Stimulated activated CD4-positive, alpha-beta T cell treated with anti-CD3 and anti-CD28 coated beads, Interleukin-4, amount 100 ng/mL, for 24 hours (primary cell): Measurements from ENCODE around the gene CXorf58.

Experiments used
- DNase-seq: peaks from one replicate; pipeline ENCODE4 v3.0.0-alpha.2; 2020

CXorf58 gene

DNA sequence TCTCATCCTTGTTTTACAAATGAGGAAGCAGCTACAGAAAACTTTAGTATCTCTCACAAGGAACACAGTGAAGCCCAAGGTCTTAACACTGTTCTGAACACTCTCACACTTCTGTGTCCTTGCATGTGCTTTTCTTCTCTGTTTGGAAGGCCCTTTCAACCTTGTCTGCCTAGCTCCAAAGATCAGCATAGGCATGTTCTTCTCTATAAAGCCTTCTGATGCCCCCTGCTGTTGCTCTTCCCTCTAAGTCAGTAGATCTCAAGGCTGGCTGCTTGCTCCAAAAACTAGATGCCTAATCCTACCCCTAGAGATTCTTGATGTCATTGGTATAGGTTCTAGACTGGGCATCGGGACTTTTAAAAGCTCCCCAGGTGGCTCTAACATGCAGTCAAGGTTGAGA, 6.0 kb upstream of the CXorf58 start:
- peak; percentile 35 for DNase-seq

- DNase-seq, result no peak
Observed at GRCh38 chrX:23902419-23902818, 5.4 kb upstream of the CXorf58 start.

GRCh38 chrX:23904096-23904495, 3.7 kb upstream of the CXorf58 start:
- no peak for DNase-seq

GRCh38 chrX:23907111-23907497, 702 bp upstream of the CXorf58 start:
- DNase-seq, result no peak

DNA sequence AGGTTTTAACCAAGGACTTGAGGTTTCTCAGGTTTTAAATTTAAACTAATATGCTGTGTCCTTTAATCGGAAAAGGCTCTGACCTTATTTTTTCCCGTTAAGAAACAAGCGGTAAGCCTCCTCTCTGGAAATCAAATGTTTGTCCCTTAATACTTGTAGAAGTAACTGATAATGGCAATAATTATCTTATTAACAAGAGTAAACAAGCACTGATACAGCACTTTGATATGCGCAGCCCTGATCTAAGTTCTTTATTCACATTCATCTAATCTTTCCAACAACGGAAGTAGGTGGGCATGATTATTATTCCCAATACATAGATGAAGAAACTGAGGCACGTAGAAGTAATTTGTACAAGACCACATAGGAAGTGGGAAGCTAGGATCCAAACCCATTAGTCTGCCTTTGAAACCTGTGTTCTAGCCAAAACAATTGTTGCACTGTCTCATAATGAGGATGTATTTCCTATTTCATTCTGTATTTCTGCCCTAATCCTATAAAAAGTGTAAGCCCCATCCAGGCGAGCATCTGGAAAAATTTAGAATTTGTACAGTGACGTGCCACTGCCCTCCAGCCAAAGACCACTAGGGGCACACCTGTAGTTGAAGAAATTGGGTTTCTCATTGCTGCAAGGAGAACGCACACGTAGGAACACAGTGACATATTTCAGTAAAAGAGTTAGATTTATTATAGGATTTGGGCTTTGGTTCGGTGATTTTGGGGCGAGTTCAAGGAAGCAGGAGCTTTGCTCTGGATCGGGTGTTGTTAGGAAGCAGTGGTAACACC, 606 bp downstream of the CXorf58 start:
- DNase-seq, result no peak

GRCh38 chrX:23911126-23911835, 3.5 kb downstream of the CXorf58 start:
- DNase-seq, result no peak

GRCh38 chrX:23919148-23919547, 11.3 kb downstream of the CXorf58 start:
- no peak for DNase-seq

DNA sequence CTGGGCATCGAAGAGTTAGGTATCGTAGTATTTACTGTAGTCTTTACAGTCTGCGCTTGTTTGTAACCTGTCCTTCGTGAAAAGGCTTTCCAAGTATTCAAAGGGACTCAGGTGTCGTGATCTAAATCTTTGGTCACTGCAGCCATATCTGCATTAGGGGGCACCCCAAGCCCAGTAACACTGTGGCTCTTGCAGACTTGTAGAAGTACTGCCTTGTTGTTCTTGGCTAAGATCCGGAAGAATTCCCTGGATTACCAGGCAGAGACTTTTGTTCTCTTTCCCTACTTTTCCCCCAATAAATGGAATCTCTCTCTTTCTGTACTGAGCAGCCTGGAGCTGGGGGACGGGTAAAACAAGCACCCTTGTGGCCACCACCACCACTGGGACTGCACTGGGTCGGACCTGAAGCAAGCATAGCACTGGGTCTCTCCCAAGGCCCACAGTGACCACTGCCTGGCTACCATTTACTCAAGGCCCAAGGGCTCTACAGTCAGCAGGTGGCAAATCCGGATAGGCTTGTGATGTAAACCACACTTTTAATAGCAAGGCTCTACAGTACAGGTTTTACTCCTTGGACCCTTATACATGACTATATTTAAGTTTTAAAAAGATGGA, 12.0 kb downstream of the CXorf58 start:
- DNase-seq, result no peak

- no peak for DNase-seq
Observed at GRCh38 chrX:23926015-23926414, 18.2 kb downstream of the CXorf58 start.

- no peak for DNase-seq
Observed at GRCh38 chrX:23930894-23931604, 23.2 kb downstream of the CXorf58 start.

- DNase-seq, result no peak
Observed at GRCh38 chrX:23932046-23932445, 24.2 kb downstream of the CXorf58 start.

- no peak for DNase-seq
Observed at GRCh38 chrX:23935106-23935505, 27.3 kb downstream of the CXorf58 start.

GRCh38 chrX:23936180-23936579, 28.4 kb downstream of the CXorf58 start:
- DNase-seq, result no peak

GRCh38 chrX:23937100-23937499, 29.3 kb downstream of the CXorf58 start:
- no peak for DNase-seq

GRCh38 chrX:23938690-23939089, 30.9 kb downstream of the CXorf58 start:
- DNase-seq, result no peak

GRCh38 chrX:23939203-23939602, 31.4 kb downstream of the CXorf58 start:
- no peak for DNase-seq

DNA sequence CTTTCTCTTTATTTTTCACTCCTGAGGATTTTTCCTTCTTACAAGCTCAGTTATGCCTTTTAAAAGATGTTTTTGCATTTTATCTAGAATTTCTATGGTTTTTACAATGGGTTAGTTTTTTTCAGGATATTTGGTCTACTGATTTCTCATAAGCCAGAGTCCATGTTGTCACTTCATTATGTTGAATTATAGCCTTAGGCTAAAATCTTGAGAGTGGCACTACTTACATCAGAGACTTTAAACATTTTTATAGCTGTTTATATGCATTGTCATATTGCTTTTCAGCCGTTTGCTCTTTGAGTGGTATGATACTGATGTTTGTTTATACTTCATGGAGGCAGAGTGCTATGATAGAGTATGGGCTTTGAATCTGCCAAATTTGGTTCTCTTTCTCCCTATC, 36.4 kb downstream of the CXorf58 start:
- no peak for DNase-seq

- DNase-seq, result no peak
Observed at GRCh38 chrX:23945206-23945605, 37.4 kb downstream of the CXorf58 start.

DNA sequence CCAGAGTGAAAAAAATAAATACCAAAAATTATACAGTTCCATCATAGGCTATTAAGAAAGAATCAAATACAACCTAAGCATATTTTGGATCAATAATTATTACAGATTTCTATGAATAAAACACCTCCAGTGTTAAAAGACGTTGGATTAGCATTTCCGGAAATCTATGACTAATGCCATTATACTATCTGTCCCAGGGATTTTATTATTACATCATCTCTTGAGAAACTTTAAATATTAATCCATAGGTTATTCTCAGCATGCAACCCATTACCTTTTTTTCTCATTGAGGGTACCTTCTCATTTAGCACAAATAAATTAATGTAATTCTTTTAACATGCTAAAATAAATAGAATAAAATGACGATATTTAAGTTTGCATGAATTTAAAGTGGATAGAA, 44.6 kb downstream of the CXorf58 start:
- DNase-seq, result no peak

DNA sequence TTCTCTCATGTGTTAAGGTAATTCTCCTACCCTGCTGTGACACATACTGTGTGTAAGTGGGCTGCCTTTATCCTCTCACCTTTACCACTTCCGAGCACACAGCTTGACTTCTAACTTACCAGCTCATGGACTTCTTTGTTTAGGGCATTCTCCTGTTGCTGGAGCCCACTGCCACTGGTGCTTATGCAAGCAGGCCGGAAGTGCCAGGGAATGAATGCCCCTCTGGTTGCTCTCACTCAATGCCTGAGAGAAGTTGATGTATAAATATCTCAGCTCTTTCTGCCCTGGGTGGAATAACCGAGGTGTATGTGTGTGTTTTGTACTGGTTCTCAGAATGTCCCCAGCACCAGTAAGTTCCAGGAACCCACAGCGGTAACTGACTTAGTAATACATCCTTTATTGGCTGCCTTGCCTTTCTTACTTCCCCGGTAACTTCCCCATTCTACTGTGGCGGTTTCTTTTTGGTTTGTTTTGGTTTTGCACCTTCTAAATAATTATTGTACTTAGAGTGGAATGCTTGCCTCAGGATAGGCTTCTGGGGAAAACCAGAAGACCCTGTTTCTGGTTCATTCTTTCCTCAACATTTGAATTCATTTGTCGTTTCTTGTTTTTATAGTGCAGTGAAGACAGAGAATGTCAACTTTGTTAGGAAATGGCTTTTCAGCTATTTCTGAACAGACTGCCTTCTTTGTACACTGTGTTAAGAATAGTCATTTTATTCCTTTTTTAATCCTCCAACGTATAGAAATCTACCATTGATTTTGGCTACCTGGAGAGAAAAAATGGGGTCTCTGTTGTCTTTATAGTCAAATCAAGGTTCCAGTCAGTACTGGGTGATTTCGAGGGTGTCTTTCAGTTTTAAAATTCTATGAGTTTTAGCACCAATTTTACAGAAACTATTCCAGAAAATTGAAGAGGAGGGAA, 45.4 kb downstream of the CXorf58 start:
- DNase-seq, result peak; percentile 33

GRCh38 chrX:23953908-23954269, 46.1 kb downstream of the CXorf58 start:
- DNase-seq, result no peak

DNA sequence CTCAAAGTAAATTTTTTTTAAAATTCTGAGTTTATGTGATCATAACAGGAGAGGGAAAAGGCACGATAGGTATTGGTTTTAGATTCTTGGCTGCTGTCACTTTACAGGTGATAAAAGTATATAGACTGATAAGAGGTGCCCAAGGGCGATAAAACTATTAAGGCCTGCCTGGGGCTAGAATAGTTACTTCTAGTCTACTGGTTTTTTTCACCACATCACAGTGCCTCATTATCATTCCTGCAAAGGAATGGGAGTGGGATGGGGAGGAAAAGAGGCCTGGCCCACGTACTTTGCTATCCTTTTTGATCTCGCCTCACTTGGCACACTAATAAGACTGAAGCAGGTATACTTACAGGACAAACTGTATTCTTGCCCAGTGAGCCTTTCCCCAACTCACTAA, 46.6 kb downstream of the CXorf58 start:
- DNase-seq, result no peak
